Endothelial cell of umbilical vein (primary cell): ENCODE measurements around the gene PIP5K1C. TPM values are rescaled to one million over a fixed set of nuclear protein-coding genes. Genes with fewer than 3 reads are reported as not detected.

Experiments used
- BruUV-seq: library from RNA; stranded (reverse); fragments of 400-500 nt; replicated peaks from 2 replicates; lab custom pipeline; 2021; lab: Mats Ljungman, UMichigan
- CTCF ChIA-PET: fragments of 300-600, 350-600 bp; sonication (Branson Sonifier 250); formaldehyde crosslinking; loops from one replicate; lab custom pipeline; 2021; ENCODE audit warnings: antibody characterized with exemption, inconsistent platforms; lab: Charles Lee
- POLR2A ChIA-PET: fragments of 300-600, 350-600 bp; sonication (Branson Sonifier 250); formaldehyde crosslinking; loops from one replicate; lab custom pipeline; 2021; ENCODE audit warnings: antibody characterized with exemption, inconsistent platforms; lab: Charles Lee
- DNase-seq: peaks from one replicate; pipeline ENCODE4 v3.0.0-alpha.2; 2011; ENCODE audit warnings: low read depth, low spot score
- FAIRE-seq: peaks from 2 replicates; lab custom pipeline; 2011; peaks lifted over from hg19 to GRCh38; lab: Jason Lieb, UNC
- H2AFZ ChIP-seq: 2 replicates; pipeline ENCODE4 v1.6.0; 2012; ENCODE audit warnings: low read depth, low read length, control low read depth, inconsistent platforms
- H3K27ac ChIP-seq: 2 replicates; pipeline ENCODE4 v1.5.1; 2011; ENCODE audit warnings: low read depth, mild to moderate bottlenecking, control low read depth, low read length, moderate library complexity; ENCODE audit not compliant: insufficient read depth
- H3K27me3 ChIP-seq, 2 experiments: 2 replicates each; pipeline versions ENCODE4 v1.6.0 to v1.6.1; 2011; ENCODE audit warnings: low read length in 2 of 2, mixed read lengths in 1 of 2; ENCODE audit not compliant: control insufficient read depth in 2 of 2, insufficient read depth in 2 of 2
- H3K36me3 ChIP-seq, 2 experiments: 2 replicates in 1 of 2; 3 replicates in 1 of 2; pipeline ENCODE4 v1.5.1; 2011; ENCODE audit warnings: low read length in 2 of 2, mild to moderate bottlenecking in 1 of 2, moderate library complexity in 1 of 2; ENCODE audit not compliant: control insufficient read depth in 2 of 2, insufficient read depth in 2 of 2; ENCODE audit errors: extremely low read depth in 1 of 2
- H3K4me1 ChIP-seq: 3 replicates; pipeline ENCODE4 v1.5.1; 2011; ENCODE audit warnings: mild to moderate bottlenecking, low read length; ENCODE audit not compliant: control insufficient read depth, insufficient read depth; ENCODE audit errors: extremely low read depth
- H3K4me2 ChIP-seq: 2 replicates; pipeline ENCODE4 v1.6.1; 2011; ENCODE audit warnings: low read length, control low read depth, mixed read lengths; ENCODE audit not compliant: insufficient read depth
- H3K4me3 ChIP-seq, 3 experiments: fragments of 200-600 bp in 1 of 3; sonication (generic), shearing (Covaris generic) in 1 of 3; replicated peaks in 1 of 3; 2 replicates each; pipeline ENCODE4 v1.5.1; 2011 to 2016; ENCODE audit warnings: control low read depth in 3 of 3, low read length in 3 of 3, mild to moderate bottlenecking in 2 of 3, inconsistent platforms in 1 of 3, low read depth in 1 of 3, moderate library complexity in 1 of 3; ENCODE audit not compliant: insufficient read depth in 1 of 3
- H3K79me2 ChIP-seq: 2 replicates; pipeline ENCODE4 v1.6.0; 2012; ENCODE audit warnings: low read length, inconsistent platforms; ENCODE audit not compliant: control insufficient read depth, insufficient read depth
- H3K9ac ChIP-seq: replicated peaks from 2 replicates; pipeline ENCODE3; 2011; ENCODE audit warnings: low read length, control low read depth; ENCODE audit not compliant: insufficient read depth; ENCODE audit errors: extremely low read depth
- H3K9me1 ChIP-seq: replicated peaks from 3 replicates; pipeline ENCODE4 v1.6.0; 2011; ENCODE audit warnings: mild to moderate bottlenecking, low read length; ENCODE audit not compliant: control insufficient read depth, insufficient read depth; ENCODE audit errors: extremely low read depth
- H3K9me3 ChIP-seq: replicated peaks from 2 replicates; pipeline ENCODE4 v1.5.1; 2012; ENCODE audit warnings: low read length, inconsistent platforms; ENCODE audit not compliant: control insufficient read depth, insufficient read depth
- H4K20me1 ChIP-seq: replicated peaks from 2 replicates; pipeline ENCODE3; 2011; ENCODE audit warnings: mild to moderate bottlenecking, low read length; ENCODE audit not compliant: control insufficient read depth, insufficient read depth; ENCODE audit errors: extremely low read depth
- CTCF ChIP-seq, 2 donors: IDR thresholded peaks; 1 replicate in 1 of 2; 2 replicates in 1 of 2; pipeline ENCODE4 v1.5.1; 2011; ENCODE audit warnings: low read length in 2 of 2, mild to moderate bottlenecking in 2 of 2, moderate library complexity in 2 of 2, control low read depth in 1 of 2, inconsistent platforms in 1 of 2, low read depth in 1 of 2; ENCODE audit not compliant: insufficient read depth in 1 of 2; ENCODE audit errors: extremely low read depth in 1 of 2
- EZH2 ChIP-seq: IDR thresholded peaks from 2 replicates; pipeline ENCODE4 v1.6.1; 2012; ENCODE audit warnings: borderline replicate concordance, low read depth, mild to moderate bottlenecking, moderate library complexity, low read length, inconsistent platforms; ENCODE audit not compliant: severe bottlenecking
- FOS ChIP-seq: IDR thresholded peaks from 2 replicates; pipeline ENCODE4 v1.6.1; 2011; ENCODE audit warnings: mild to moderate bottlenecking, low read length, moderate library complexity, borderline replicate concordance; ENCODE audit not compliant: insufficient read depth
- GATA2 ChIP-seq: IDR thresholded peaks from 2 replicates; pipeline ENCODE4 v1.7.0; 2011; ENCODE audit warnings: low read depth, mild to moderate bottlenecking, moderate library complexity, mixed read lengths, low read length; ENCODE audit not compliant: insufficient read length, insufficient read depth
- JUN ChIP-seq: IDR thresholded peaks from 2 replicates; pipeline ENCODE4 v1.6.1; 2011; ENCODE audit warnings: borderline replicate concordance, low read depth; ENCODE audit not compliant: insufficient read length, insufficient read depth
- MAX ChIP-seq: IDR thresholded peaks from 2 replicates; pipeline ENCODE4 v1.6.1; 2011; ENCODE audit not compliant: insufficient read depth, insufficient read length
- MYC ChIP-seq: IDR thresholded peaks from one replicate; pipeline ENCODE4 v1.6.1; 2011; ENCODE audit warnings: mild to moderate bottlenecking, low read depth, low read length
- POLR2A ChIP-seq: IDR thresholded peaks from 2 replicates; pipeline ENCODE4 v1.6.1; 2012; ENCODE audit warnings: low read depth, mild to moderate bottlenecking, control low read depth, low read length
- POLR2AphosphoS5 ChIP-seq: IDR thresholded peaks from 2 replicates; pipeline ENCODE4 v1.6.1; 2012; ENCODE audit warnings: low read depth, mild to moderate bottlenecking, control low read depth, low read length, moderate library complexity; ENCODE audit not compliant: insufficient read depth
- dilution Hi-C: fragments of 300-500 bp; cut with MboI; formaldehyde crosslinking; loops from one replicate; pipeline ENCODE4 v1.15.0; 2019; ENCODE audit warnings: low sequenced_read_pairs; ENCODE audit not compliant: extremely low pct_ligation_motif_present
- intact Hi-C: fragments of 100-400 bp; cut with micrococcal nuclease; formaldehyde crosslinking; loops from one replicate; pipeline ENCODE4 v1.10.0; 2022
- polyA plus RNA-seq, 4 experiments: library from polyadenylated mRNA; depleted of rRNA in 3 of 4; stranded (reverse) in 3 of 4; unstranded in 1 of 4; fragments of >200 nt; gene quantifications; 2 replicates each; pipeline versions ENCODE4 v1.2.1 to v1.2.3, GENCODE V29; 2011 to 2012; ENCODE audit warnings: missing spikeins in 1 of 4
- total RNA-seq: library from RNA; stranded (reverse); gene quantifications from 2 replicates; pipeline ENCODE4 v1.2.3, GENCODE V29; 2021

The PIP5K1C gene
- total and polyA plus RNA-seq, 2 donors (not counting 3 experiments of a cell fraction or from before 2014, with no cell fraction given): 31.6 to 79.5 TPM

- TF ChIP-seq POLR2A (no peak), MAX (no peak), POLR2AphosphoS5 (no peak), MYC (no peak), GATA2 (no peak), CTCF (IDR thresholded peaks at IDR 0.05; ENCODE audit: extremely low read depth in 1 of 2, insufficient read depth in 1 of 2, low read depth in 1 of 2, low read length in 2 of 2) (no peak), FOS (no peak), JUN (no peak), EZH2 (no peak)
- Histone ChIP-seq H3K4me3 (no peak overlapping the region), H3K4me1 (peaks cover 28% of the 10 kb centered on the region), H2AFZ (no peak overlapping the region), H3K36me3 (no peaks in the 10 kb centered on the region), H3K79me2 (peaks cover 13% of the 10 kb centered on the region), H3K9me3 (no peaks in the 10 kb centered on the region), H3K9ac (no peak overlapping the region), H3K4me2 (no peak overlapping the region), H3K27ac (no peak overlapping the region), H3K9me1 (no peaks in the 10 kb centered on the region), H3K27me3 (no peaks in the 10 kb centered on the region), H4K20me1 (no peaks in the 10 kb centered on the region)
- DNase-seq: no peak
- intact Hi-C loops (loop anchor here (5.0 kb wide), 1 partner anchor 101 kb away; the partner anchor contains the start of gene HMG20B), dilution Hi-C loops (no loop called here)
- ChIA-PET POLR2A (interaction anchor here (0.9 kb wide), 1 partner anchor 9 kb away, joined by 3 read pairs; no protein-coding TSS in a partner anchor), CTCF (interaction anchor here (0.8 to 1.7 kb wide), 3 partner anchors 10 to 120 kb away, joined by 3 to 5 read pairs (median 5); no protein-coding TSS in a partner anchor)
- BruUV-seq: no TSS peak
- FAIRE-seq: no peak
Measured at GRCh38 chr19:3673506-3674439, 26.5 kb downstream of the PIP5K1C start.
